Metanephros (tissue), 2 donors: ENCODE measurements around the gene ATRN. TPM values are rescaled to one million over a fixed set of nuclear protein-coding genes. Genes with fewer than 3 reads are reported as not detected.

ENCODE experiments used
- small RNA-seq: library from RNA; depleted of rRNA; stranded (forward); fragments of <200 nt; gene quantifications from one replicate; pipeline ENCODE3, GENCODE V24; 2014; ENCODE audit warnings: low replicate concordance
- total RNA-seq: library from RNA; depleted of rRNA; stranded (reverse); fragments of >200 nt; gene quantifications from one replicate; pipeline ENCODE4 v1.2.3, GENCODE V29; 2014

Gene ATRN
- total RNA-seq, result 52.8 TPM

DNA sequence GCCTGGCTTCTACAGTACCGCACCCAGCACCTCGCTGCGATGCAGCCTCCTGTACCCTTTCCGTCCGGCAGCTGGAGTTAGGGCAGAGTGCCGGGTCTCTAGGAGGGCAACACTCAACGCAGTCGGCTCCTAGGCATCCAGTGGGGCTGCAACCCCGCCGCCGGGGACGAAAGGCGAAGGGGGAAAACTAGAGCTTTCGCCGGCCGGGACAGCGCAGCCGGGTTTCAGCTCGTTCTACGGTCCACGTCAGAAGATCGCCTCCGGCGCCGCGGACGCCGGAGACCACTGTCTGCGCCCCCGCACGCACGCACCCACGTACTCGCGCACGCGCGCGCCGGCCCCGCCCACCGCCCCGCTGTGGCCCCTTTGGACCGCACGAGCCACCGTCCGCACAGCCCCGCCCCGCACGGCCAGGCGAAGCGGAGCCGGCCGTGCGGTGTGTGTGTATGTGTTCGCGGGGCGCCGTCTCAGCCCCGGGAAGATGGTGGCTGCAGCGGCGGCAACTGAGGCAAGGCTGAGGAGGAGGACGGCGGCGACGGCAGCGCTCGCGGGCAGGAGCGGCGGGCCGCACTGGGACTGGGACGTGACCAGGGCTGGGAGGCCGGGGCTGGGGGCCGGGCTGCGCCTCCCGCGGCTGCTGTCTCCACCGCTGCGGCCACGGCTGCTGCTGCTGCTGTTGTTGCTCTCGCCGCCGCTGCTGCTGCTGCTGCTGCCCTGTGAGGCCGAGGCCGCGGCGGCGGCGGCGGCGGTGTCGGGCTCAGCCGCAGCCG is at the start of gene ATRN:
ATRN (plus strand) TSS at position 392 of the 770 bp plus-strand sequence; CDS start at position 482, 90 bp downstream.

DNA sequence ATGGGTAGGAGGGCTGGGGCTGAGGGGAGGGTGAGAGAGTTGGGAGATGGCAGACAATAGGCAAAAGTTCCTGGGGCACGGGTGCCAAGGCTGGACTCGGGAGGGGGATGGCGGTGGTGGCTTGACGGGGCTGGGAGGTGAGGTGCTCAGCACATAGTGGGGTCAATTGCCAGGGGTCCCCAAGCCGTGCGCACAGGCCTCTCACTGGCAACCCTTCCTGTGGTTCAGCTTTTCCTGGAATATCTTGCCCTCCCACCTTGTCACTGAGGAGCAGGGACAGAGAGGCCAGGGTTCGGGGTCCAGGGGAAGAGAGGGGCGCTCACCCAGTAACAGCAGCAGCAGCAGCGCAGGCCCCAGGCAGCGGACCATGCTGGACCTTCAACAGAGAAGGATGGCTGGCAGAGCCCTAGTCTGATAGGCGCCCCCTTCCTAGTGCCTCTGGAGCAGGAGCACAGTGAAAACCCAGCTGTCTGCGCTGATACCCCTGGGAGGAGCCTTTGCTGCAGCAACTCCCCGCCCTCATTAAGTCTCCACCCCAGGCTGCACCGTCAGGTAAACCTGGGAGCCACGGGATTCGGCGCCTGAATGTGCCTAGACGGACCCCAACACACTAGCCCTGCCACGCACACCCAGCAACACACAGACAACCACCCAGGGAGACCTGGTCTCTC is 192.3 kb downstream of the ATRN start, which contains the start of gene GFRA4:
GFRA4 (minus strand) TSS at position 369 of the 671 bp plus-strand sequence; CDS start at position 369, 0 bp downstream.

DNA sequence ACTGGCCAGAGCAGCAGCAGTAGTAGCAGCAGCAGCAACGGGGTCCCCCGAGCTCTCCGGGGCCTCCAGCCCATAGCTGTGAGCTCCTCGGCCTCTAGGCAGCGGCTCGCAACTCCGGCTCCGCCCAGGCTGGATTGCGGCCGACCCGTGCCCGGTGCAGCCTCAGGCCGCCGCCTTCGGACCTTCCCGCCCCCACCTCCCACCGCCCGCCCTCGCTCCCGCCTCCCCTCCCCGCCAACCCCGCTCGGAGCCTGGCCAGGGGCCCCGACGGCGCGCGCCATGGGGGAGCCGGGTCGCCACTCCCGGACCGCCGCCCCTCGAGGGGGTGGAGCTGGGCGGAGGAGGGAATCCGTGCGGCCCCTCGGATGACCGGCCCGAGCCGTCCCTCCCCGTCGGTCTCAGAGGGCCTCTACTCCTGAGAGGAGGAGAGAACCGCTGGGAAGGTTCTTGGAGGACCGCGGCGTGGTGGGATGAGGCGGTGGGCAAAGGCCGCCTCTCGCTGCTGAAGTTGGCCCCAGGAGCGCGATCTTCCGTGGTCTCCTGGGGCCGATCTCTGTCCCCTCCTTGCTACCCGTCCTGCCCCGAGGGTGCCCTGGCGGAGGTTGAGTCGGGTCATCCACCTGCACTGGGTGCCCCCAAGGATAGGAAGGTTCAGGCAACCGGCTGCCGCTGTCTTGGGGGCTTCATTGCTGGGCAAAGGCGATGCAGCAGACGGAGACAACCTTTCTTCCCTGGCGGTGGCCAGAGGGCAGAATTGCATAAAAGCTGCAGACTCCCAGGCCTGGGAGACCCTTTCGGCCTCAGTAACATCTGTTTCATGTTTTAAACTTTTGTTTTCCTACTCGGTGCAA is 211.3 kb downstream of the ATRN start, which contains the start of gene ADAM33:
ADAM33 (minus strand) TSS at position 80 of the 851 bp plus-strand sequence; CDS start at position 74, 6 bp downstream.

Small RNA genes within 50 kb of the gene (small RNA-seq; reads per million reads assigned to genes)
- not detected for gene AL353193.1

Other genes starting within 250 kb of the ATRN start
- 1.9 TPM for gene SLC4A11, start 231.8 kb upstream of the ATRN start, total RNA-seq
- 32.0 TPM for gene DNAAF9, start 63.3 kb upstream of the ATRN start, total RNA-seq
- not detected for gene GFRA4, start 192.4 kb downstream of the ATRN start, total RNA-seq
- gene ADAM33, start 211.0 kb downstream of the ATRN start, total RNA-seq, result 24.6 TPM
- gene SIGLEC1, start 241.6 kb downstream of the ATRN start, total RNA-seq, result 4.4 TPM